WI38 (cell line): ENCODE results near the gene NEK6.

Experiments
- H3K4me3 ChIP-seq: 2 replicates; pipeline ENCODE4 v1.5.1; 2011; ENCODE audit warnings: low read depth, mild to moderate bottlenecking, control low read depth, low read length
- TF ChIP-seq, protein P1 (sequence below): IDR thresholded peaks from 2 replicates; pipeline ENCODE4 v1.5.1; 2012; ENCODE audit warnings: low read depth, mild to moderate bottlenecking, control low read depth, low read length

NEK6 gene

DNA sequence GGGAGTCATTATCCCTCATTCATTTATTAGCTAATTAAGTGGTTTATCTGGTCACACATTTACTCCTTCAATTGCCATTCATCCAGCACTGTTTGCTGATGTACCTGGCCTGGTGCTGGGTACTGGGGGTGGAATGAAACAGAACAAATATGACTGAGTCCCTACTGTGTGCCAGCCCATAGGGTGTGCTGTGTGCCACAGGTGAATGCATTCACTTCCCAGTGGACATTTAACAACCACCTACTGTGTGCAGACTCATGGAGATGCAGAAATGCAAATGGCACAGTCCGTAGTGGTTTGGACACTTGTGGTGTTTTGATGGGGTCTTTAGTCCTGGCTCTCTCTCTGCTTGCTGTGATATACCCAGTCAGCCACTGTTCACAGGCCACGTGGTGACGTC lies 10.5 kb downstream of the NEK6 start:
- H3K4me3 ChIP-seq: no peak overlapping the region
- TF ChIP-seq, protein P1, sequence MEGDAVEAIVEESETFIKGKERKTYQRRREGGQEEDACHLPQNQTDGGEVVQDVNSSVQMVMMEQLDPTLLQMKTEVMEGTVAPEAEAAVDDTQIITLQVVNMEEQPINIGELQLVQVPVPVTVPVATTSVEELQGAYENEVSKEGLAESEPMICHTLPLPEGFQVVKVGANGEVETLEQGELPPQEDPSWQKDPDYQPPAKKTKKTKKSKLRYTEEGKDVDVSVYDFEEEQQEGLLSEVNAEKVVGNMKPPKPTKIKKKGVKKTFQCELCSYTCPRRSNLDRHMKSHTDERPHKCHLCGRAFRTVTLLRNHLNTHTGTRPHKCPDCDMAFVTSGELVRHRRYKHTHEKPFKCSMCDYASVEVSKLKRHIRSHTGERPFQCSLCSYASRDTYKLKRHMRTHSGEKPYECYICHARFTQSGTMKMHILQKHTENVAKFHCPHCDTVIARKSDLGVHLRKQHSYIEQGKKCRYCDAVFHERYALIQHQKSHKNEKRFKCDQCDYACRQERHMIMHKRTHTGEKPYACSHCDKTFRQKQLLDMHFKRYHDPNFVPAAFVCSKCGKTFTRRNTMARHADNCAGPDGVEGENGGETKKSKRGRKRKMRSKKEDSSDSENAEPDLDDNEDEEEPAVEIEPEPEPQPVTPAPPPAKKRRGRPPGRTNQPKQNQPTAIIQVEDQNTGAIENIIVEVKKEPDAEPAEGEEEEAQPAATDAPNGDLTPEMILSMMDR: no peak

DNA sequence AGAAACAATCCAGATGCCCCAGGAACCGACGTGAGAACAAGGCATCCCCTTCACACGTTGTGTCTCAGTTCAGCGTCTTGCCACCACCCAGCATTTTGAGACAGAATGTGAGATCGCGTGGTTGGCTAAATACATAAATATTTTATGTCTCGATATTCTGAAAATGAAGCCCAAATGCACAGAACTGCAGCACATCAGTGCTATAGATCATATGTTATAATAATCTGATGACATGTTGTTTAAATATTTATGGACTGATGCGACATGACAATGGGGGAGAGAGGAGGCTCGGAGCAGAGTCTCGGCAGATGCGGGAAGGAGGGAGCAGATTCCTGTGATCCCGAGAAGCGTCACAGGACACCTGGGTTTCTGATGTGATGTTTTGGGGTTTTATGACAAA lies 10.9 kb downstream of the NEK6 start:
- TF ChIP-seq, protein P1: no peak
- H3K4me3 ChIP-seq: no peak overlapping the region

DNA sequence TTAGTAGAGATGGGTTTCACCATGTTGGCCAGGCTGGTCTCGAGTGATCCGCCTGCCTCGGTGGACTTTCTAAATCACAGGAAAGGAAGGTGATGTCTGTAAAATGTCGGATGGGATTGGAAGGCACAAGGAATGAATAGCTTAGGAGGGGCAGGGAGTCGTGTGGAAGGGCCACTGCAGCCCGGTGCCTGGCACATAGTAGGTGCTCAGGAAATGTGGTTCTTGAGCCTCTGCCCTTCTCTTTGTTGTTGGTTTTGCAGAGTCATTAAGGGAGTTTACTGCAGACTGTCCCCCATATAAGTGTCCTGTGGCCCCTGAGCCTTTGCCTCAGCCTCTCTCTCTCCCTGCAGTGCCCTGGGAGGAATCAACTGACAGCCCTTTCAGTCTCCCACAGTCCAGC lies 11.8 kb downstream of the NEK6 start:
- TF ChIP-seq, protein P1: no peak
- H3K4me3 ChIP-seq: no peak overlapping the region

DNA sequence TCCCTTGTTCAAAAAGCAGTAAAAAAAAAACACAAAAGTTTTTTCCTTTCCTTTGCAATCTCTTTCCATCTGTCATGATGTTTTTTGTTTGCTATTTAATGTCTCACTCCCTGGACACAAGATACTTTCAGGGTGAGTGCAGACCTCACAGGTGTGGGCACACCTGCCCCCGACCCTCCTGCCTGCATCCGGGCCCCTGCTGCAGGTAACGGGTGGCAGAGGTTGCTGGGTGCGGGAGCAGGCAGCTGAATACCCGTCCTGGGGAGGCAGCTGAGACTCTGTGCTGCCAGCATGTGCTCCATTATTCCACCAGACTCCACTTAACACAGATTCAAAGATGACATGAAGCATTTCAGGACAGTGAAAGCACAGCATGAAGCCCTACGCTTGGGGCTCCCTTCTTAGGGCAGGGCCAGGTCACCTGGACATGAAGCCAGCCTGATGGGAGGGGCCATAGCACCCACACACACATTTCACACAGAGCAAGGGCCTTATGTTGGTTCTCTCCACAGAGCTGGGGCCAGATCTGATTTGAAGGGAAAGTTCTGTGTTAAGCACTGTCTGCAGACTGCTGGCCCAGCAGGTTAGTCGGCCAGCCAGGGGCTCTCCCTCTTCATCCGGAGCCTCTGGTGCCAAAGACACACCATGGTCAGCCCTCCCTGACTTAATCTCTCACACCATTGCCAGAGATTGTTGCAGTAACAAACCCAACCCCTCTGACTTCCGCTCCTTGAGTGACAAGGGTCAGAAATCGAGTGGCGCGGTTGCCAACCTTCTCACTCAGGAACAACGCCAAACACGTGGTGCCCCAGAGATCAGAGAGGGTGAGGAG lies 13.0 kb downstream of the NEK6 start:
- TF ChIP-seq, protein P1: no peak

DNA sequence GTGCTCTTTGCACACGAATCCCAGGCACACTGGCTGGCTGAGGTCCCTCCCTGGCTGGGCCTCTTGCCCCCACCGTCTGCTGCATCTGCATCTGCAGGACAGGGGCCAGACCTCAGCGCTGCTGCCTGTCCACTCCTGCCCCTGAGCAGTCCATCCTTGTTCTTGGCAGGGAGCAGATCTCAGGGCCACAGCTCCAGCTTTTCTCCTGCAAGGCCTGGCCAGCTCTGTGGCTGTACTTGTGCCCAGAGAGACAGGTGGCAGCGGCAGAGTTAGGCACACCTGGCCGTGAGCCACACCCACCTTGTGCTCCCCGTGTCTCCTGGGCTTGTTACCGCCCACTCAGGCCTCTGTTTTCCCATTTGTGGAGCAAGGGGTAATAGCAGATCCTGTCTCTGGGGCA lies 13.9 kb downstream of the NEK6 start:
- TF ChIP-seq, protein P1: no peak
- H3K4me3 ChIP-seq: no peak overlapping the region

More for the DNA sequence above, 13.0 kb downstream of the NEK6 start:
- no peak overlapping the region for H3K4me3 ChIP-seq

DNA sequence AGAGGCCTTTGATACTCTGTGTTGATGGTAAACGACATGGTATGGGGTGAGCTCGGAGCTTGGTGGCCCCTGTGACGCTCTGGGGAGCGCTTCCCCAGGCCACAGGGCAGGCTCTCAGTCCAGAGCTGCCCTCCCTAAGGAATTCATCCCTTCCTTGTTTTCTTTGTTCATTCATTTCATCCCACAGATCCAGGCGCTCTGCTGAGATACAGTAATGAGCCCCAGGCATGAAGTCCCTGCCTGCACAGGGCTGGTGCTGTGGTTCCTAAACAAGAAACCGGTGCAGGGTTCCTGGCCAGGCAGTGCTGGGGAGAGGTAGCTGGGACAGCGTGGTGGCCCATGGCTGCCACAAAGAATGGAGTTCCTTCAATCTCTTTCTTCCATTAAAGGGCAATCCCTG lies 14.4 kb downstream of the NEK6 start:
- H3K4me3 ChIP-seq: no peak overlapping the region
- TF ChIP-seq, protein P1: no peak

DNA sequence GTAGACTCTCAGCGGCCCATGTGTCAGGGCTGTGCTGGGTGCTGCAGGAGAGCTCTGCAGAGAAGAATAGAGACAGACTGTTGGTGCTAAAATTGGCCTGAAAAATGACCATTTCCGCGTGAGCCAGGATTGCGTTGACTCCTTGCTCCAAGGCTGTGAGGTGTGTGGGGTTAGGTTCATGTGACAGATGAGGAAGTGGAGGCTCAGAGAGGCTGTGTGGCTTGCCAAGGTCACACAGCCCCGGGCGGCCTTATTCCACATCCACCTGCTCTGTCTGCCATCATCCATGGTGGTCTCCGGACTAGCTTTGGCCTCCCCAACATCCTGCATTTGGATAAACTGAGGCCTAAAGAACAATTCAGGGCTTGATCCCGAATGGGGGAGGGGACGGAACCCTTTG lies 15.2 kb downstream of the NEK6 start:
- H3K4me3 ChIP-seq: no peak overlapping the region
- TF ChIP-seq, protein P1: no peak
